HEK293 (cell line): Measurements from ENCODE around the gene VEZT.

ENCODE experiments used
- CTCF ChIA-PET: fragments of 350-600 bp; formaldehyde crosslinking; extraction: SDS; loops from one replicate; lab custom pipeline; 2021; ENCODE audit warnings: antibody characterized with exemption; lab: Yijun Ruan, JAX
- POLR2A ChIA-PET: fragments of 300-600 bp; formaldehyde crosslinking; extraction: SDS; loops from one replicate; lab custom pipeline; 2020; ENCODE audit warnings: antibody characterized with exemption, inconsistent platforms; lab: Yijun Ruan, JAX
- H3K27ac ChIP-seq: fragments of 200-500 bp; sonication (Bioruptor generic); 2 replicates; pipeline ENCODE4 v1.5.1; 2014; ENCODE audit warnings: low read depth, low read length, control low read depth, inconsistent platforms; ENCODE audit errors: extremely low read depth
- H3K36me3 ChIP-seq, 2 experiments: fragments of 200-500 bp in 1 of 2; sonication (Bioruptor generic) in 1 of 2; 1 replicate in 1 of 2; 2 replicates in 1 of 2; pipeline ENCODE4 v1.5.1; 2014 to 2017; ENCODE audit warnings: inconsistent platforms in 2 of 2, low read length in 2 of 2; ENCODE audit not compliant: control insufficient read depth in 2 of 2, insufficient read depth in 1 of 2
- H3K4me1 ChIP-seq: fragments of 200-500 bp; sonication (Bioruptor generic); 2 replicates; pipeline ENCODE4 v1.5.1; 2014; ENCODE audit warnings: mild to moderate bottlenecking, low read length, inconsistent platforms; ENCODE audit not compliant: control insufficient read depth, insufficient read depth
- H3K4me3 ChIP-seq: 2 replicates; pipeline ENCODE4 v1.5.1; 2011; ENCODE audit warnings: low read depth, mild to moderate bottlenecking, control low read depth, low read length, moderate library complexity
- H3K9me3 ChIP-seq: fragments of 200-500 bp; sonication (Bioruptor generic); 2 replicates; pipeline ENCODE4 v1.5.1; 2014; ENCODE audit warnings: low read depth, low read length, inconsistent platforms; ENCODE audit not compliant: control insufficient read depth, insufficient read depth
- BCL11A ChIP-seq: fragments of 450-650 bp; formaldehyde crosslinking; IDR thresholded peaks from 2 replicates; pipeline ENCODE4 v1.5.1; 2016; ENCODE audit warnings: low read depth, missing biosample characterization, missing genetic modification characterization
- GLIS1 ChIP-seq: fragments of 450-650 bp; formaldehyde crosslinking; IDR thresholded peaks from 2 replicates; pipeline ENCODE4 v1.5.1; 2016; ENCODE audit warnings: missing biosample characterization, missing genetic modification characterization
- HOXC10 ChIP-seq: sonication (generic); formaldehyde crosslinking; IDR thresholded peaks from 2 replicates; pipeline ENCODE4 v1.8.1; 2023; ENCODE audit warnings: mild to moderate bottlenecking, missing genetic modification reagents
- KLF9 ChIP-seq: fragments of 450-650 bp; formaldehyde crosslinking; IDR thresholded peaks from 2 replicates; pipeline ENCODE4 v1.5.1; 2016; ENCODE audit warnings: missing biosample characterization, missing genetic modification characterization, low read depth
- SP2 ChIP-seq: fragments of 450-650 bp; formaldehyde crosslinking; IDR thresholded peaks from 2 replicates; pipeline ENCODE4 v1.5.1; 2016; ENCODE audit warnings: missing biosample characterization, missing genetic modification characterization
- SP3 ChIP-seq: fragments of 450-650 bp; formaldehyde crosslinking; IDR thresholded peaks from 2 replicates; pipeline ENCODE4 v1.5.1; 2016; ENCODE audit warnings: missing biosample characterization, missing genetic modification characterization
- SP7 ChIP-seq: fragments of 450-650 bp; formaldehyde crosslinking; IDR thresholded peaks from 2 replicates; pipeline ENCODE4 v1.5.1; 2016; ENCODE audit warnings: missing biosample characterization, missing genetic modification characterization
- TRIM28 ChIP-seq: IDR thresholded peaks from 2 replicates; pipeline ENCODE4 v1.6.1; 2011; ENCODE audit warnings: low read length, control low read depth, borderline replicate concordance
- ZBTB17 ChIP-seq: fragments of 450-650 bp; formaldehyde crosslinking; IDR thresholded peaks from 2 replicates; pipeline ENCODE4 v1.5.1; 2016; ENCODE audit warnings: missing biosample characterization, missing genetic modification characterization
- ZBTB6 ChIP-seq: fragments of 450-650 bp; formaldehyde crosslinking; IDR thresholded peaks from 2 replicates; pipeline ENCODE4 v1.5.1; 2017; ENCODE audit warnings: missing biosample characterization, missing genetic modification characterization
- ZEB2 ChIP-seq: fragments of 450-650 bp; formaldehyde crosslinking; IDR thresholded peaks from 2 replicates; pipeline ENCODE4 v1.5.1; 2016; ENCODE audit warnings: missing biosample characterization, missing genetic modification characterization
- ZNF133 ChIP-seq: fragments of 450-650 bp; formaldehyde crosslinking; IDR thresholded peaks from 2 replicates; pipeline ENCODE4 v1.5.1; 2016; ENCODE audit warnings: missing biosample characterization, missing genetic modification characterization
- ZNF140 ChIP-seq: fragments of 450-650 bp; formaldehyde crosslinking; IDR thresholded peaks from 2 replicates; pipeline ENCODE4 v1.5.1; 2016; ENCODE audit warnings: missing biosample characterization, missing genetic modification characterization
- ZNF148 ChIP-seq: fragments of 450-650 bp; formaldehyde crosslinking; IDR thresholded peaks from 2 replicates; pipeline ENCODE4 v1.5.0; 2017; ENCODE audit warnings: missing biosample characterization, missing genetic modification characterization, borderline replicate concordance
- ZNF37A ChIP-seq: fragments of 450-650 bp; IDR thresholded peaks from 2 replicates; pipeline ENCODE4 v1.5.1; 2018; ENCODE audit warnings: missing biosample characterization, missing genetic modification characterization
- ZNF549 ChIP-seq: fragments of 450-650 bp; IDR thresholded peaks from 2 replicates; pipeline ENCODE4 v1.5.1; 2018; ENCODE audit warnings: missing biosample characterization, missing genetic modification characterization, mild to moderate bottlenecking, inconsistent platforms, moderate library complexity
- ZNF561 ChIP-seq: fragments of 450-650 bp; IDR thresholded peaks from 2 replicates; pipeline ENCODE4 v1.5.1; 2018; ENCODE audit warnings: missing biosample characterization, missing genetic modification characterization, borderline replicate concordance
- ZNF600 ChIP-seq: fragments of 450-650 bp; formaldehyde crosslinking; IDR thresholded peaks from 2 replicates; pipeline ENCODE4 v1.5.1; 2016; ENCODE audit warnings: missing biosample characterization, missing genetic modification characterization
- ZNF624 ChIP-seq: fragments of 450-650 bp; formaldehyde crosslinking; IDR thresholded peaks from 2 replicates; pipeline ENCODE4 v1.5.1; 2017; ENCODE audit warnings: missing biosample characterization, missing genetic modification characterization
- ZNF639 ChIP-seq: fragments of 450-650 bp; formaldehyde crosslinking; IDR thresholded peaks from 2 replicates; pipeline ENCODE4 v1.5.1; 2016; ENCODE audit warnings: missing biosample characterization, missing genetic modification characterization
- ZNF645 ChIP-seq: fragments of 450-650 bp; formaldehyde crosslinking; IDR thresholded peaks from 2 replicates; pipeline ENCODE4; 2016; ENCODE audit warnings: missing biosample characterization, missing genetic modification characterization
- ZNF747 ChIP-seq: fragments of 450-650 bp; formaldehyde crosslinking; IDR thresholded peaks from 2 replicates; pipeline ENCODE4 v1.5.1; 2016; ENCODE audit warnings: missing biosample characterization, missing genetic modification characterization
- ZNF777 ChIP-seq: fragments of 450-650 bp; formaldehyde crosslinking; IDR thresholded peaks from 2 replicates; pipeline ENCODE4 v1.5.1; 2017; ENCODE audit warnings: missing biosample characterization, missing genetic modification characterization, borderline replicate concordance
- ZSCAN16 ChIP-seq: fragments of 450-650 bp; formaldehyde crosslinking; IDR thresholded peaks from 2 replicates; pipeline ENCODE4 v1.5.1; 2016; ENCODE audit warnings: missing biosample characterization, missing genetic modification characterization
- ZSCAN5A ChIP-seq: fragments of 450-650 bp; formaldehyde crosslinking; IDR thresholded peaks from 2 replicates; pipeline ENCODE4 v1.5.1; 2016; ENCODE audit warnings: missing biosample characterization, missing genetic modification characterization

The VEZT gene

GRCh38 chr12:95218150-95219133, 835 bp downstream of the VEZT start (continued):
- TF ChIP-seq SP7 (tag by site-specific recombination) (0 out of 2 replicates have a peak, but pooled peaks have one; percentile 2), GLIS1 (tag by site-specific recombination) (no peak), ZBTB17 (tag by site-specific recombination) (peak; percentile 97), ZSCAN16 (tag by site-specific recombination) (no peak), ZNF777 (tag by site-specific recombination) (no peak), ZNF600 (tag by site-specific recombination) (peak; percentile 88), ZNF624 (tag by site-specific recombination) (no peak), BCL11A (tag by site-specific recombination) (no peak), TRIM28 (0 out of 2 replicates have a peak, but pooled peaks have one; percentile 26)

- ChIA-PET CTCF (no interaction called here), POLR2A (interaction anchor here (1.4 kb wide), 1 partner anchor 254 kb away, joined by 3 read pairs; the partner anchor contains the start of gene METAP2)
- H3K9me3 ChIP-seq, result no peaks in the 10 kb centered on the region
- H3K4me1 ChIP-seq, result peaks cover 4% of the 10 kb centered on the region; the same call in 1 of the 2 replicates
- peak overlapping the region; percentile 9 for H3K4me3 ChIP-seq
- peaks cover under 1 to 15% of the 10 kb centered on the region in 2 experiments; a peak in 2 of 3 replicates for H3K36me3 ChIP-seq
- TF ChIP-seq ZNF148, result no peak
- no peak for TF ChIP-seq ZNF639 (tag by site-specific recombination)
- TF ChIP-seq ZBTB6, result 0 out of 2 replicates have a peak, but pooled peaks have one; percentile 52
- TF ChIP-seq, all 188 proteins: peak for 1
- no peak overlapping the region; the same call in 1 of the 2 replicates for H3K27ac ChIP-seq
Measured at GRCh38 chr12:95220190-95220589, 2.6 kb downstream of the VEZT start.

GRCh38 chr12:95220726-95221125, 3.1 kb downstream of the VEZT start:
- H3K9me3 ChIP-seq, result no peaks in the 10 kb centered on the region
- H3K4me1 ChIP-seq, result no peaks in the 10 kb centered on the region
- CTCF ChIA-PET, result interaction anchor here (0.7 kb wide), 1 partner anchor 17 kb away, joined by 3 read pairs; no protein-coding TSS in a partner anchor
- POLR2A ChIA-PET, result interaction anchor here (1.4 kb wide), 1 partner anchor 253 kb away, joined by 3 read pairs; the partner anchor contains the start of gene METAP2
- H3K36me3 ChIP-seq, result peaks cover 4 to 15% of the 10 kb centered on the region in 2 experiments; a peak in 2 of 3 replicates
- no peak overlapping the region for H3K4me3 ChIP-seq
- no peak overlapping the region for H3K27ac ChIP-seq
- no peak for TF ChIP-seq BCL11A (tag by site-specific recombination)
- TF ChIP-seq SP2 (tag by site-specific recombination), result no peak
- TF ChIP-seq KLF9, result no peak
- no peak for TF ChIP-seq ZNF133
- no peak for TF ChIP-seq SP3 (tag by site-specific recombination)
- no peak for TF ChIP-seq HOXC10 (CRISPR knock-in tag)
- TF ChIP-seq ZEB2, result no peak
- no peak for TF ChIP-seq ZNF645
- TF ChIP-seq ZNF140 (tag by site-specific recombination), result no peak
- no peak for TF ChIP-seq ZNF747 (tag by site-specific recombination)
- TF ChIP-seq ZNF37A (tag by site-specific recombination), result no peak
- TF ChIP-seq ZSCAN5A (tag by site-specific recombination), result no peak
- no peak for TF ChIP-seq ZNF561 (tag by site-specific recombination)
- no peak for TF ChIP-seq ZNF549
